Neural cell (in vitro differentiated cells): ENCODE data around the gene LARP7. TPM values are rescaled to one million over a fixed set of nuclear protein-coding genes. Genes with fewer than 3 reads are reported as not detected.

ENCODE experiments used
- H2AFZ ChIP-seq: fragments of 200-600, 300-800 bp; sonication (generic), shearing (Covaris generic); 2 replicates; pipeline ENCODE4 v1.6.0; 2014; ENCODE audit warnings: low read depth, mild to moderate bottlenecking, antibody characterized with exemption, low read length, moderate library complexity
- H3F3A ChIP-seq: fragments of 200-600 bp; shearing (Covaris generic); 2 replicates; pipeline ENCODE4 v1.6.1; 2016; ENCODE audit warnings: mild to moderate bottlenecking, moderate library complexity, mixed read lengths, antibody characterized with exemption, low read length; ENCODE audit not compliant: insufficient read depth, poor library complexity, severe bottlenecking
- H3K27ac ChIP-seq: fragments of 200-600, 300-800 bp; sonication (generic), shearing (Covaris generic); 2 replicates; pipeline ENCODE4 v1.5.1; 2014; ENCODE audit warnings: mild to moderate bottlenecking, low read length, moderate library complexity
- H3K27me3 ChIP-seq: fragments of 300-800, 200-600 bp; sonication (generic), shearing (Covaris generic); 2 replicates; pipeline ENCODE4 v1.6.0; 2014; ENCODE audit warnings: mild to moderate bottlenecking, low read depth, low read length, moderate library complexity; ENCODE audit not compliant: insufficient read depth
- H3K36me3 ChIP-seq: fragments of 300-800, 200-600 bp; sonication (generic), shearing (Covaris generic); 2 replicates; pipeline ENCODE4 v1.5.1; 2014; ENCODE audit warnings: mild to moderate bottlenecking, antibody characterized with exemption, low read length, moderate library complexity; ENCODE audit not compliant: insufficient read depth
- H3K4me2 ChIP-seq: fragments of 300-800, 200-600 bp; sonication (generic), shearing (Covaris generic); 2 replicates; pipeline ENCODE4 v1.6.0; 2014; ENCODE audit warnings: mild to moderate bottlenecking, low read length
- H3K4me3 ChIP-seq: fragments of 300-800, 200-600 bp; sonication (generic), shearing (Covaris generic); 2 replicates; pipeline ENCODE4 v1.5.1; 2014; ENCODE audit warnings: mild to moderate bottlenecking, low read length, moderate library complexity
- H3K79me2 ChIP-seq: fragments of 200-600 bp; shearing (Covaris generic); replicated peaks from 2 replicates; pipeline ENCODE4 v1.6.0; 2014; ENCODE audit warnings: mild to moderate bottlenecking, low read length, moderate library complexity; ENCODE audit not compliant: insufficient read depth
- H3K9ac ChIP-seq: fragments of 300-800, 200-600 bp; sonication (generic), shearing (Covaris generic); 2 replicates; pipeline ENCODE4 v1.6.1; 2016; ENCODE audit warnings: mild to moderate bottlenecking, low read length, mixed read lengths
- H3K9me2 ChIP-seq: fragments of 200-600 bp; shearing (Covaris generic); 2 replicates; pipeline ENCODE4 v1.6.1; 2016; ENCODE audit warnings: mild to moderate bottlenecking, low read length, mixed read lengths; ENCODE audit not compliant: insufficient read depth
- H3K9me3 ChIP-seq: fragments of 200-600, 300-800 bp; sonication (generic), shearing (Covaris generic); 2 replicates; pipeline ENCODE4 v1.6.1; 2016; ENCODE audit warnings: mild to moderate bottlenecking, mixed run types, low read length, moderate library complexity, mixed read lengths
- H4K20me1 ChIP-seq: fragments of 200-600 bp; shearing (Covaris generic); 2 replicates; pipeline ENCODE4 v1.6.1; 2016; ENCODE audit warnings: mild to moderate bottlenecking, mixed run types; ENCODE audit not compliant: insufficient read depth
- CTCF ChIP-seq: fragments of 450-650 bp; IDR thresholded peaks from 2 replicates; pipeline ENCODE4 v1.5.1; 2014; ENCODE audit warnings: antibody characterized with exemption, mild to moderate bottlenecking, moderate library complexity; ENCODE audit not compliant: poor library complexity, severe bottlenecking
- EP300 ChIP-seq: fragments of 450-650 bp; conservative IDR thresholded peaks from 2 replicates; pipeline ENCODE4 v1.6.1; 2014; ENCODE audit warnings: antibody characterized with exemption, mild to moderate bottlenecking, moderate library complexity; ENCODE audit not compliant: poor library complexity, severe bottlenecking
- EZH2 ChIP-seq: fragments of 200-600, 300-800 bp; shearing (Covaris generic), sonication (generic); IDR thresholded peaks from 2 replicates; pipeline ENCODE4 v1.6.1; 2014; ENCODE audit warnings: antibody characterized with exemption, low read length, borderline replicate concordance, mild to moderate bottlenecking; ENCODE audit not compliant: insufficient read depth, poor library complexity, severe bottlenecking
- MXI1 ChIP-seq: fragments of 450-650 bp; conservative IDR thresholded peaks from 2 replicates; pipeline ENCODE4 v1.6.1; 2014; ENCODE audit warnings: antibody characterized with exemption, mild to moderate bottlenecking; ENCODE audit not compliant: poor library complexity, severe bottlenecking
- POLR2AphosphoS5 ChIP-seq: IDR thresholded peaks from 2 replicates; pipeline ENCODE4 v1.6.1; 2012
- RAD21 ChIP-seq: fragments of 450-650 bp; conservative IDR thresholded peaks from 2 replicates; pipeline ENCODE4 v1.6.1; 2014; ENCODE audit warnings: antibody characterized with exemption, mild to moderate bottlenecking, moderate library complexity
- REST ChIP-seq: IDR thresholded peaks from 2 replicates; pipeline ENCODE4 v1.6.1; 2012; ENCODE audit warnings: borderline replicate concordance
- SMC3 ChIP-seq: fragments of 450-650 bp; conservative IDR thresholded peaks from 2 replicates; pipeline ENCODE4 v1.6.1; 2014; ENCODE audit warnings: antibody characterized with exemption, mild to moderate bottlenecking, moderate library complexity; ENCODE audit not compliant: poor library complexity
- TAF1 ChIP-seq: IDR thresholded peaks from 2 replicates; pipeline ENCODE4 v1.6.1; 2012; ENCODE audit warnings: low read depth
- polyA minus RNA-seq: library from RNA; depleted of rRNA, polyadenylated mRNA; stranded (reverse); fragments of >200 nt; gene quantifications from 2 replicates; pipeline ENCODE4 v1.2.3, GENCODE V29; 2014
- polyA plus RNA-seq: library from polyadenylated mRNA; depleted of rRNA; stranded (reverse); fragments of >200 nt; gene quantifications from 2 replicates; pipeline ENCODE4 v1.2.3, GENCODE V29; 2014

The LARP7 gene
- polyA plus RNA-seq (39.4 and 48.2 TPM in 2 replicates), polyA minus RNA-seq (28.2 and 41.7 TPM in 2 replicates)

- H4K20me1 ChIP-seq = no peaks in the 10 kb centered on the region
- peaks cover 33% of the 10 kb centered on the region for H3K79me2 ChIP-seq
- no peaks in the 10 kb centered on the region for H3K9me2 ChIP-seq
- peak within 1 kb of the TSS; percentile 77 for H3K9ac ChIP-seq
- no peaks in the 10 kb centered on the region for H3K9me3 ChIP-seq
- H3K4me2 ChIP-seq = peak within 1 kb of the TSS; percentile 93
- peak within 1 kb of the TSS; percentile 73 for H2AFZ ChIP-seq
- H3K36me3 ChIP-seq = no peaks in the 10 kb centered on the region
- peak within 1 kb of the TSS; percentile 93 for H3K27ac ChIP-seq
- no peaks in the 10 kb centered on the region for H3K27me3 ChIP-seq
- peak within 1 kb of the TSS; percentile 75 for H3K4me3 ChIP-seq
- peak; percentile 13 for TF ChIP-seq SMC3
- no peak for TF ChIP-seq REST
- TF ChIP-seq TAF1 = no peak
- no peak for TF ChIP-seq EZH2
- peak; percentile 70 for TF ChIP-seq EP300
- TF ChIP-seq CTCF = peak; percentile 97
- TF ChIP-seq MXI1 = peak; percentile 96
- TF ChIP-seq POLR2AphosphoS5 = peak; percentile 43
- TF ChIP-seq RAD21 = peak; percentile 62
- H3F3A ChIP-seq = peaks cover 5% of the 10 kb centered on the region
These were observed at the start of gene LARP7, which contains the start of gene ZGRF1 for GRCh38 chr4:112636688-112637551. Gene LARP7 (plus strand): TSS chr4:112637143. CDS start chr4:112644670, 7,527 bp downstream. Gene ZGRF1 (minus strand): TSS chr4:112636909. CDS start chr4:112633176, 3,733 bp downstream.

GRCh38 chr4:112589206-112589605, 47.7 kb upstream of the LARP7 start:
- H3F3A ChIP-seq = no peaks in the 10 kb centered on the region
- no peaks in the 10 kb centered on the region for H3K9me2 ChIP-seq
- H3K79me2 ChIP-seq = no peaks in the 10 kb centered on the region
- no peak overlapping the region for H3K4me2 ChIP-seq
- H2AFZ ChIP-seq = no peak overlapping the region
- no peaks in the 10 kb centered on the region for H4K20me1 ChIP-seq
- H3K27ac ChIP-seq = no peak overlapping the region
- no peak for TF ChIP-seq TAF1
- TF ChIP-seq CTCF = no peak
- no peak overlapping the region for H3K9ac ChIP-seq
- H3K27me3 ChIP-seq = no peaks in the 10 kb centered on the region
- H3K4me3 ChIP-seq = no peak overlapping the region
- no peaks in the 10 kb centered on the region for H3K9me3 ChIP-seq
- H3K36me3 ChIP-seq = no peaks in the 10 kb centered on the region
